Kidney epithelial cell (primary cell): ENCODE measurements around the gene THAP12. TPM values are rescaled to one million over a fixed set of nuclear protein-coding genes. Genes with fewer than 3 reads are reported as not detected.

Source experiments
- DNase-seq: peaks from one replicate; pipeline ENCODE4 v3.0.0-alpha.2; 2010; ENCODE audit warnings: low read depth
- H3K27me3 ChIP-seq: 2 replicates; pipeline ENCODE4 v1.6.0; 2011; ENCODE audit warnings: low read length; ENCODE audit not compliant: control insufficient read depth, insufficient read depth
- H3K36me3 ChIP-seq: 2 replicates; pipeline ENCODE4 v1.5.1; 2011; ENCODE audit warnings: low read length; ENCODE audit not compliant: control insufficient read depth, insufficient read depth
- H3K4me3 ChIP-seq: 2 replicates; pipeline ENCODE4 v1.5.1; 2011; ENCODE audit warnings: low read depth, mild to moderate bottlenecking, control low read depth, low read length
- CTCF ChIP-seq: IDR thresholded peaks from 2 replicates; pipeline ENCODE4 v1.5.1; 2011; ENCODE audit warnings: mild to moderate bottlenecking, moderate library complexity, low read length, control low read depth, inconsistent platforms; ENCODE audit not compliant: insufficient read depth, poor library complexity, severe bottlenecking
- total RNA-seq: library from RNA; depleted of rRNA; stranded (reverse); fragments of >200 nt; gene quantifications from 2 replicates; pipeline ENCODE4 v1.2.3, GENCODE V29; 2015

THAP12 gene
- 25.1 and 35.3 TPM in 2 replicates for total RNA-seq

DNA sequence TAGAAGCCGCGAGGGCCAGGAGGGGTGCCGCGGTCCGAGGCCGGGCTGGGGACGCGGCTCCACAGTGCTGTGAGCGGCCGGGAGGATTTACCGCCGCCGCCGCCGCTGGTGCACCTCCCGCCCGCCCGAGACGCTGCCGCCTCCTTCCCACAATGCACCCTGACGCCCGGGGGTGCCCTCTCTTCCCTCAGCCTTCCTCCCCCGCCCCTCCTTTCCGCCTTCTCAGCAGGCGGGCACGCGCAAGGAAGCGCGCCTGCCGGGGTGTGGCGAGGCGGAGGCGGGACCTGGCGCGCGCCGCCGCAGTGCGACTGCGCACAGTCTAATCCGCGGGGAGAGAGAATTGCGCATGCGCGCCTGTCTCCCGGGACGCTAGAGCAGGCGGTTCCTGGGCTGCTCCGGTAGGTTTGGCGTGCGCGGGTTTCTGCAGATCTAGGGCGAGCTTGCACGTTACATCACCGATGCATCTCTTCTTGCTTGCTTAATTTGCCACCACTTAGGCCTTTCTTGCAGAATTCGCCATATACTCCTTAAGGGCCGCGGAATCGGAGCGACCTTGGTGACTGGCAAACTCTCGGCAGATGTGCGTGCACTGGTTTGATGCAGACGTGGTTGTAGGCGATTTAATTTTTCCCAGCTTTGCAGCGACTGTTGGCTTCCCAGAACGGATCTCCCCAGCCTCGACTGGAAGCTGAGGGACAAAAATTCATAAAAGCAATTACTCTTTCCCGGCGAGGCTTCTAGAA, at the start of gene THAP12, which contains the start of gene GVQW3:
TSS of gene THAP12 (minus strand) at position 156 of the 743 bp plus-strand sequence. CDS start 296 bp downstream, outside the sequence.
TSS of gene GVQW3 (plus strand) at position 347 of the 743 bp plus-strand sequence. CDS start 506 bp downstream, outside the sequence.
- Histone ChIP-seq H3K27me3 (no peaks in the 10 kb centered on the region), H3K36me3 (no peaks in the 10 kb centered on the region), H3K4me3 (peak within 1 kb of the TSS; percentile 89)
- peak; percentile 72 for DNase-seq
- no peak for TF ChIP-seq CTCF

GRCh38 chr11:76426660-76427059, 45.7 kb upstream of the THAP12 start:
- no peaks in the 10 kb centered on the region for H3K27me3 ChIP-seq
- TF ChIP-seq CTCF, result no peak
- no peak overlapping the region for H3K4me3 ChIP-seq
- no peaks in the 10 kb centered on the region for H3K36me3 ChIP-seq
- DNase-seq, result no peak

DNA sequence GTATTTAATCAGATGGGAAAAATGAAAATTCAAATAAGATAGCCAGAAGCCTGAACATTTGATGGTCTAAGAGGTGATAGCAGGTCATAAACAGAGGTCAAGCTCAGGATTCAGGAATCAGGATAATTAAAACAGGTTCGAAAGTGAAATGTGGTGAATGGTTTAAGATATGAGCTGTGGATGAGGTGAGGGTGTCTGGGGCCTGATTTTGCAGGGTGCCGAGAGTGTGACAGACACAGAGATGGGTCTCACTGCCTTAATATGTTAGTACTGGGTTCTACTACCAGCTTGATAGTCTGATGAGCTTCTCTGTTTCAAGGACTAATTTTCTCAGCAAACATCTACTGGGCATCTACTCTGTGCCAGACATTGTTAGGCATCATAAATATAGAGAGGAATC, 44.0 kb upstream of the THAP12 start:
- Histone ChIP-seq H3K4me3 (no peak overlapping the region), H3K36me3 (no peaks in the 10 kb centered on the region), H3K27me3 (no peaks in the 10 kb centered on the region)
- no peak for TF ChIP-seq CTCF
- DNase-seq, result no peak

DNA sequence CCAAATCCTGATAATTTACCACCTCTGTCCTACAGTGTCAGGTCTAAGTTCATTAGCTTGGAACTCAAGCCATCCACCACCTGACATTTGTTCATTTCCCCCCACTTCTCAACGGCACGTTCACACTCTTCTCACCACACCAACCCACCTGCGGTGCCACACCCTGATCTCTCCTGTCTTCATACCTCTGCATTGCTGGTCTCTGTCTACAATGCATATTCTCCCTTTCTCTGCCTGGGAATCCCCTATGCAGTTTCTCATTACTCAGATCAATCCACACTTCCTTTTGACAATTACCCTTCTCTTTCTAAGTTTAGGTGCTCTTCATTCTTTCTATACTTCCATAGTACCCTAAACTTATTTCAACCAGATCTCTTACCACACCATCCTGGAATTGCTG, 43.4 kb upstream of the THAP12 start:
- no peak for DNase-seq

GRCh38 chr11:76419896-76420295, 39.0 kb upstream of the THAP12 start:
- Histone ChIP-seq H3K36me3 (no peaks in the 10 kb centered on the region), H3K4me3 (no peak overlapping the region), H3K27me3 (no peaks in the 10 kb centered on the region)
- no peak for DNase-seq
- TF ChIP-seq CTCF, result peak; percentile 46

More for the DNA sequence above, 43.4 kb upstream of the THAP12 start:
- TF ChIP-seq CTCF, result no peak
- Histone ChIP-seq H3K36me3 (no peaks in the 10 kb centered on the region), H3K4me3 (no peak overlapping the region), H3K27me3 (no peaks in the 10 kb centered on the region)

DNA sequence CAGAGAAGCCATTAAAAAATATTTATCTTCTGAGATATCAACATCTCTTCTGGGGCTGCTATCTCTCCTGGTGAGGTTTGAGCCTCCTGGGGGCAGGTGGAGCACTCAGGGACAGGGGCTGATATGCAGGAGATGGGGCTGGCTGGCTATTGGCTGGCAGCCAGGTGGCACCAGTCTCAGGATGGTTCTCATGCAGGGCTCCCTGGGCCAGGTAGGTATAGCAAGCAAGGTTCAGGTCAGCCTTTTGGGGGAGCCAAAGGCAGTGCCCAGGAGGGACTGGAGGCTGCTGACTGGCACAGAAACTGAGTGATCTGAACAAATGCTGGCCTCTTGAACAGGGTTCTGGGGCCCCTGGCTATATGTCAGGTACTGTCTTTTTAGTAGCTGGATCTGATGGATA, 34.1 kb upstream of the THAP12 start:
- no peak for TF ChIP-seq CTCF
- Histone ChIP-seq H3K36me3 (no peaks in the 10 kb centered on the region), H3K27me3 (no peaks in the 10 kb centered on the region), H3K4me3 (no peak overlapping the region)
- no peak for DNase-seq
